Right ventricle myocardium inferior (tissue), 1 donor: Measurements from ENCODE around the gene UMOD. TPM values are rescaled to one million over a fixed set of nuclear protein-coding genes. Genes with fewer than 3 reads are reported as not detected.

ENCODE experiments used
- total RNA-seq: library from RNA; stranded (reverse); fragmentation: NEBNext Ultra II Directional; extraction: Animal tissue kit (Norgen Biotek cat#: 25700); gene quantifications from one replicate; pipeline ENCODE4 v1.2.1, GENCODE V29; 2021
- donor health status: DM: no; HTN: yes; CAD: no; lungs with severe emphysema.

UMOD gene
- total RNA-seq, 1 donor from 2014 or later = not detected

Other genes with a start within 250 kb of the UMOD start
- gene GP2, start 25.2 kb downstream of the UMOD start, total RNA-seq = not detected
- not detected for gene PDILT, start 52.0 kb upstream of the UMOD start, total RNA-seq
- gene ACSM5, start 56.8 kb upstream of the UMOD start, total RNA-seq = 1.5 TPM
- not detected for gene ACSM2A, start 98.8 kb upstream of the UMOD start, total RNA-seq
- gene ACSM2B, start 223.7 kb upstream of the UMOD start, total RNA-seq = not detected